Measurements from ENCODE around the gene NCOA6.

The NCOA6 gene

DNA sequence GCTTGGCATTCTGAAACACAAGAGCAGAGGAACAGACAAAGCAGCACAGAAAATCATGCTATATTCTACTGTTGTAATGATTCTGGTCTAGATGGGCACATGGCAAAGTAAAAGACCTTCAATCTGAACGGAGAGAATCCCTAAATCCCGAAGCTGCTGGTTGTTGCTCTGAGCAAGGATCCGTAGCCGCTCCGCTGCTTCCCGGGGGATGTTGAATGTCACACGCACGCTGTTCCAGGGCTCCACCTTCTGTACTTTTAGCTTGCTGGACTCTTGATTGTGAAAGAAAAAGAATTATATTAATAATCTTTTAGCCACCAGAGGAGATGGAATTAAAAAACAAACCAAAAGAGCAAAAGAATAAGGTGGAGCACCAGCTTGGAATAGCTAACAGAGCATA lies 49.3 kb downstream of the NCOA6 start:
- WGBS (ENCODE audit: insufficient coverage, insufficient read length), result no CpG with 5 or more reads among the region's 8 CpGs
- no peak overlapping the region for H3K4me3 ChIP-seq (ENCODE audit: low read length)
- H3K27me3 ChIP-seq (ENCODE audit: control insufficient read depth, insufficient read depth, low read length), result no peaks in the 10 kb centered on the region

DNA sequence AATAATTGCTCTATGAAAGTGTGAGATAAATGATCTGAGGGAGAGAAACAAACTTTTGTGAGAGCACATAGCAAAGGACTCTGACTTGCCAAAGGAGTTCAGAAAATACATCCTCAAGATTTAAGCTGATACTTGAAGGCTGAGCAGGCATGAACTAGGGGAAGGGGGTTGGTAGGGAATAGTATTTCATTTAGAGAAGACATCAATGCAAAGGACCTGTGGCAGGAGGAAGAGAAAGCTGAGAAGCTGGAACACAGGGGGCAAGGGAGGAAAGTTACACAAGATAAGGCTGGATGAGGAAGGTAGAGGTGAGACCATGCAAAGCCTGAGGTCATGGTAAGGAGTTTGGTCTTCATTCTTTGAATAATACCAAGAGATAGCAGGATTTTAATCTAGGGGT lies 50.6 kb downstream of the NCOA6 start:
- Histone ChIP-seq H3K9me3 (ENCODE audit: control insufficient read depth, insufficient read depth, low read length) (no peaks in the 10 kb centered on the region), H3K27me3 (ENCODE audit: control insufficient read depth, insufficient read depth, low read length) (no peaks in the 10 kb centered on the region), H3K27ac (ENCODE audit: low read length) (no peak overlapping the region), H3K4me1 (ENCODE audit: control insufficient read depth, insufficient read depth, low read length) (no peaks in the 10 kb centered on the region), H3K36me3 (ENCODE audit: control insufficient read depth, insufficient read depth, low read length) (no peaks in the 10 kb centered on the region), H3K4me3 (ENCODE audit: low read length) (no peak overlapping the region)
- no peak for DNase-seq (ENCODE audit: low read depth, low spot score)

More for the DNA sequence above, 49.3 kb downstream of the NCOA6 start:
- no peak for DNase-seq (ENCODE audit: low read depth, low spot score)
- Histone ChIP-seq H3K27ac (ENCODE audit: low read length) (no peak overlapping the region), H3K36me3 (ENCODE audit: control insufficient read depth, insufficient read depth, low read length) (no peaks in the 10 kb centered on the region), H3K4me1 (ENCODE audit: control insufficient read depth, insufficient read depth, low read length) (no peaks in the 10 kb centered on the region), H3K9me3 (ENCODE audit: control insufficient read depth, insufficient read depth, low read length) (no peaks in the 10 kb centered on the region)

DNA sequence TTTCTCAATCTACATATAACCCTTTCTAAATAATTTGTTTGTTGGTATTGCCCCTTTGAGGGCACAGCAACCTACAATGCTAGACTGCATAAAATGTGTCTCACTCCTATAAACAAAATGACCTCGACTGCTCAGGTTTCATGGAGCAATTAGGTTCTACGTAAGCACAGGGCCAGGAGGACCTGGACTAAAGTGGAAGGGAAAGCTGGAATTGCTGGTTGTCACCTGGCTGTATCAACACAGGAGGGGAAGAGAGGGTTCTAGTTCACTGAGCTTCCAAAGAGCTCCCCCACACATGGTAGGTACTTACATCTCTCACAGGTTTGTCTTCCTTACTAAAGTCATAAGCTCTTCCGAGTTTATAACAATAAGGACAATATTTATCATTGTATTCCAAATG lies 51.0 kb downstream of the NCOA6 start:
- H3K4me1 ChIP-seq (ENCODE audit: control insufficient read depth, insufficient read depth, low read length), result no peaks in the 10 kb centered on the region
- H3K36me3 ChIP-seq (ENCODE audit: control insufficient read depth, insufficient read depth, low read length), result no peaks in the 10 kb centered on the region
- DNase-seq (ENCODE audit: low read depth, low spot score), result no peak
- H3K27ac ChIP-seq (ENCODE audit: low read length), result no peak overlapping the region
- WGBS (ENCODE audit: insufficient coverage, insufficient read length), result no CpG with 5 or more reads among the region's 3 CpGs
- no peak overlapping the region for H3K4me3 ChIP-seq (ENCODE audit: low read length)
- H3K9me3 ChIP-seq (ENCODE audit: control insufficient read depth, insufficient read depth, low read length), result no peaks in the 10 kb centered on the region
- no peaks in the 10 kb centered on the region for H3K27me3 ChIP-seq (ENCODE audit: control insufficient read depth, insufficient read depth, low read length)

- H3K4me3 ChIP-seq (ENCODE audit: low read length), result no peak overlapping the region
- H3K27ac ChIP-seq (ENCODE audit: low read length), result no peak overlapping the region
- H3K36me3 ChIP-seq (ENCODE audit: control insufficient read depth, insufficient read depth, low read length), result no peaks in the 10 kb centered on the region
Measured at GRCh38 chr20:34773726-34774125, 51.7 kb downstream of the NCOA6 start.

DNA sequence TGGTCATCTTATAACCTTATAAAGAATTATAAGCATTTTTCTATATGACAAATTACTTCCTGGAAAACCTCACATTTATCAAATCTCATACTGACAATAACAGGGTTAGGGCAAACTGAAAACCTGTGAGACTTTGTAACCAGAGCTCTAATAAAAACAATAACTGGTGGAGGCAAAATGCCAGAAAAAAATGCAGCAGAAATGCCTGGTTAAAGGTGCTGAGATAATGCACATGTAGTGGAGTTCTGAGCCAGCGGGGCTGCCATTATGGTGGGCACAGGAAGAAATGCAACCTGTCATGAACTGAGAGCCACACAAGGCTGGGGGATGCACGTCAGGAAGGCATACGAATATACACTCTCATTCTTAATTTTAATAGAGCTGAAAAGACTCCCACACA lies 53.0 kb downstream of the NCOA6 start:
- WGBS (ENCODE audit: insufficient coverage, insufficient read length), result no CpG with 5 or more reads among the region's 3 CpGs
- Histone ChIP-seq H3K9me3 (ENCODE audit: control insufficient read depth, insufficient read depth, low read length) (no peaks in the 10 kb centered on the region), H3K27ac (ENCODE audit: low read length) (no peak overlapping the region), H3K36me3 (ENCODE audit: control insufficient read depth, insufficient read depth, low read length) (no peaks in the 10 kb centered on the region), H3K27me3 (ENCODE audit: control insufficient read depth, insufficient read depth, low read length) (no peaks in the 10 kb centered on the region), H3K4me3 (ENCODE audit: low read length) (no peak overlapping the region), H3K4me1 (ENCODE audit: control insufficient read depth, insufficient read depth, low read length) (no peaks in the 10 kb centered on the region)
- no peak for DNase-seq (ENCODE audit: low read depth, low spot score)

More at GRCh38 chr20:34773726-34774125, 51.7 kb downstream of the NCOA6 start:
- Histone ChIP-seq H3K27me3 (ENCODE audit: control insufficient read depth, insufficient read depth, low read length) (no peaks in the 10 kb centered on the region), H3K4me1 (ENCODE audit: control insufficient read depth, insufficient read depth, low read length) (no peaks in the 10 kb centered on the region), H3K9me3 (ENCODE audit: control insufficient read depth, insufficient read depth, low read length) (no peaks in the 10 kb centered on the region)
- WGBS (ENCODE audit: insufficient coverage, insufficient read length), result no CpG with 5 or more reads among the region's 1 CpG
- DNase-seq (ENCODE audit: low read depth, low spot score), result no peak

- no peaks in the 10 kb centered on the region for H3K4me1 ChIP-seq (ENCODE audit: control insufficient read depth, insufficient read depth, low read length)
- no peaks in the 10 kb centered on the region for H3K27me3 ChIP-seq (ENCODE audit: control insufficient read depth, insufficient read depth, low read length)
- H3K27ac ChIP-seq (ENCODE audit: low read length), result no peak overlapping the region
- no peak overlapping the region for H3K4me3 ChIP-seq (ENCODE audit: low read length)
- no peak for DNase-seq (ENCODE audit: low read depth, low spot score)
- WGBS (ENCODE audit: insufficient coverage, insufficient read length), result no CpG with 5 or more reads among the region's 3 CpGs
- H3K36me3 ChIP-seq (ENCODE audit: control insufficient read depth, insufficient read depth, low read length), result no peaks in the 10 kb centered on the region
- H3K9me3 ChIP-seq (ENCODE audit: control insufficient read depth, insufficient read depth, low read length), result no peaks in the 10 kb centered on the region
Measured at GRCh38 chr20:34771680-34772081, 53.8 kb downstream of the NCOA6 start.

- DNase-seq (ENCODE audit: low read depth, low spot score), result no peak
- Histone ChIP-seq H3K27ac (ENCODE audit: low read length) (no peak overlapping the region), H3K36me3 (ENCODE audit: control insufficient read depth, insufficient read depth, low read length) (no peaks in the 10 kb centered on the region; the same call in 1 of the 2 replicates), H3K9me3 (ENCODE audit: control insufficient read depth, insufficient read depth, low read length) (no peaks in the 10 kb centered on the region), H3K4me3 (ENCODE audit: low read length) (no peak overlapping the region), H3K4me1 (ENCODE audit: control insufficient read depth, insufficient read depth, low read length) (no peaks in the 10 kb centered on the region), H3K27me3 (ENCODE audit: control insufficient read depth, insufficient read depth, low read length) (no peaks in the 10 kb centered on the region)
- no CpG with 5 or more reads among the region's 3 CpGs for WGBS (ENCODE audit: insufficient coverage, insufficient read length)
Measured at GRCh38 chr20:34768096-34768495, 57.4 kb downstream of the NCOA6 start.

GRCh38 chr20:34762031-34762555 lies 63.4 kb downstream of the NCOA6 start:
- WGBS (ENCODE audit: insufficient coverage, insufficient read length), result no CpG with 5 or more reads among the region's 1 CpG
- H3K4me1 ChIP-seq (ENCODE audit: control insufficient read depth, insufficient read depth, low read length), result no peaks in the 10 kb centered on the region
- H3K27ac ChIP-seq (ENCODE audit: low read length), result no peak overlapping the region
- H3K36me3 ChIP-seq (ENCODE audit: control insufficient read depth, insufficient read depth, low read length), result peaks cover 4% of the 10 kb centered on the region; the same call in 1 of the 2 replicates
- H3K4me3 ChIP-seq (ENCODE audit: low read length), result no peak overlapping the region
- no peak for DNase-seq (ENCODE audit: low read depth, low spot score)
- H3K27me3 ChIP-seq (ENCODE audit: control insufficient read depth, insufficient read depth, low read length), result no peaks in the 10 kb centered on the region
- no peaks in the 10 kb centered on the region for H3K9me3 ChIP-seq (ENCODE audit: control insufficient read depth, insufficient read depth, low read length)

GRCh38 chr20:34755367-34755766 lies 70.1 kb downstream of the NCOA6 start:
- no peaks in the 10 kb centered on the region for H3K9me3 ChIP-seq (ENCODE audit: control insufficient read depth, insufficient read depth, low read length)
- H3K27me3 ChIP-seq (ENCODE audit: control insufficient read depth, insufficient read depth, low read length), result no peaks in the 10 kb centered on the region
- peaks cover 5% of the 10 kb centered on the region; the same call in 1 of the 2 replicates for H3K36me3 ChIP-seq (ENCODE audit: control insufficient read depth, insufficient read depth, low read length)
- DNase-seq (ENCODE audit: low read depth, low spot score), result no peak
- H3K4me3 ChIP-seq (ENCODE audit: low read length), result no peak overlapping the region
- no CpG with 5 or more reads among the region's 1 CpG for WGBS (ENCODE audit: insufficient coverage, insufficient read length)
- H3K27ac ChIP-seq (ENCODE audit: low read length), result no peak overlapping the region
- no peaks in the 10 kb centered on the region for H3K4me1 ChIP-seq (ENCODE audit: control insufficient read depth, insufficient read depth, low read length)

- H3K9me3 ChIP-seq (ENCODE audit: control insufficient read depth, insufficient read depth, low read length), result no peaks in the 10 kb centered on the region
- no peaks in the 10 kb centered on the region for H3K4me1 ChIP-seq (ENCODE audit: control insufficient read depth, insufficient read depth, low read length)
- no peaks in the 10 kb centered on the region for H3K27me3 ChIP-seq (ENCODE audit: control insufficient read depth, insufficient read depth, low read length)
- no peak overlapping the region for H3K27ac ChIP-seq (ENCODE audit: low read length)
- H3K4me3 ChIP-seq (ENCODE audit: low read length), result no peak overlapping the region
- no CpG with 5 or more reads among the region's 4 CpGs for WGBS (ENCODE audit: insufficient coverage, insufficient read length)
- DNase-seq (ENCODE audit: low read depth, low spot score), result peak; percentile 2
- peaks cover 8% of the 10 kb centered on the region; the same call in 1 of the 2 replicates for H3K36me3 ChIP-seq (ENCODE audit: control insufficient read depth, insufficient read depth, low read length)
Measured at GRCh38 chr20:34754611-34755010, 70.8 kb downstream of the NCOA6 start.

DNA sequence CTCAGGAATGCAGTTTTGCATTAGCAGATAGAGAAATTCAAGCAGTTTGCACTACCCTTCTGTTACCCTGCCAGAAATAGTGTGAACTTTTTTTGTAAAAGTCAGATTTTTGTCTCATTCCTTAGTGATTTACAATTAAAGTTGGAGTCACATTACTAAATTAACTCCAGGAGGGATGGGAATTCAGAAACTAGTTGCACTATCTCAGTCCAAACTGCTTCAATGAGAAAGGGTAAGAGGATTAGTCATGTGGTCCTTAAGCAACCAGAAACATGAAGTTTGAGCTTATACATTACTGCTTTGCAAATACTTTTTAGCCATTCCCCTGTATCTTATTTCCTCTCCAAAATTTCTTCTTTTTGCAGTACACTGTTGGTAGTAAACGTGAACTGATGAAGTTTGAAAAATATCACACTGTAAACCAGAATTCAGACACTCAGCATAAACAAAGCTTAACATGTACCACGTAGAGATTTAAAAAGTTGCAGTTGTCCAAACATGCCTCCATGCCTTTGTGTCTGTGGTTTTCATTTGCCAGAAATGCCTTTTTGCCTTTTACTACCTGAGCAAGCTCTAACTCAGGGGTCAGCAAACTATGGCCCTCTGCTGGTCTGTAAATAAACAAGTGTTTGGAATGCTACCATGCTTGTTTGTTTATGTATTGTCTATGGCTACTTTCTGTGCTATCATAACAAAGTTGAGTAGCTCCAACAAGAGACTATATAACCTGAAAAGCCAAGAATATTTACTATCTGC lies 71.6 kb downstream of the NCOA6 start:
- Histone ChIP-seq H3K4me3 (ENCODE audit: low read length) (no peak overlapping the region), H3K27me3 (ENCODE audit: control insufficient read depth, insufficient read depth, low read length) (no peaks in the 10 kb centered on the region), H3K4me1 (ENCODE audit: control insufficient read depth, insufficient read depth, low read length) (no peaks in the 10 kb centered on the region), H3K27ac (ENCODE audit: low read length) (no peak overlapping the region), H3K36me3 (ENCODE audit: control insufficient read depth, insufficient read depth, low read length) (peaks cover 8% of the 10 kb centered on the region; the same call in 1 of the 2 replicates), H3K9me3 (ENCODE audit: control insufficient read depth, insufficient read depth, low read length) (no peaks in the 10 kb centered on the region)
- no CpG with 5 or more reads among the region's 2 CpGs for WGBS (ENCODE audit: insufficient coverage, insufficient read length)
- DNase-seq (ENCODE audit: low read depth, low spot score), result no peak

Data from iPS DF 6.9 (cell line).